ENCODE results near the gene NEMF.
"Not testable (repeated sequence)": the region's sequence is repeated elsewhere in the genome, so short reads cannot be mapped to it uniquely, and the experiment has no call there.

Gene NEMF

GRCh38 chr14:49852301-49853157 is at the start of gene NEMF:
NEMF (minus strand) TSS chr14:49852788; CDS start chr14:49852753, 35 bp downstream.
- DNase-seq (ENCODE audit: low read depth in 2 of 2), result peak; percentile 48 to 73

- DNase-seq (ENCODE audit: low read depth in 2 of 2), result no peak
Observed at GRCh38 chr14:49900973-49901372, 48.4 kb upstream of the NEMF start.

- no peak for DNase-seq (ENCODE audit: low read depth in 2 of 2)
Observed at GRCh38 chr14:49898485-49898884, 45.9 kb upstream of the NEMF start.

- DNase-seq (ENCODE audit: low read depth in 2 of 2), result no peak
Observed at GRCh38 chr14:49897965-49898364, 45.4 kb upstream of the NEMF start.

- DNase-seq (ENCODE audit: low read depth in 2 of 2), result no peak
Observed at GRCh38 chr14:49897414-49897813, 44.8 kb upstream of the NEMF start.

GRCh38 chr14:49896966-49897365 is 44.4 kb upstream of the NEMF start:
- DNase-seq (ENCODE audit: low read depth in 2 of 2), result no peak

GRCh38 chr14:49896272-49896671 is 43.7 kb upstream of the NEMF start:
- DNase-seq (ENCODE audit: low read depth in 2 of 2), result not testable (repeated sequence)

GRCh38 chr14:49895480-49895879 is 42.9 kb upstream of the NEMF start:
- no peak for DNase-seq (ENCODE audit: low read depth in 2 of 2)

- DNase-seq (ENCODE audit: low read depth in 2 of 2), result not testable (repeated sequence)
Observed at GRCh38 chr14:49894214-49895107, 41.9 kb upstream of the NEMF start.

- peak; percentile 76 to 82 for DNase-seq (ENCODE audit: low read depth in 2 of 2)
Observed at GRCh38 chr14:49893309-49894213, 41.0 kb upstream of the NEMF start.

- peak; percentile 95 to 97 for DNase-seq (ENCODE audit: low read depth in 2 of 2)
Observed at GRCh38 chr14:49892636-49893308, 40.2 kb upstream of the NEMF start, which contains the start of gene ARF6. ARF6 (plus strand) TSS chr14:49893082; CDS start chr14:49893737, 655 bp downstream.

- peak in 1 of 2 donors; percentile 22 for DNase-seq (ENCODE audit: low read depth in 2 of 2)
Observed at GRCh38 chr14:49892301-49892635, 39.7 kb upstream of the NEMF start.

GRCh38 chr14:49888293-49888692 is 35.7 kb upstream of the NEMF start:
- DNase-seq (ENCODE audit: low read depth in 2 of 2), result no peak

- DNase-seq (ENCODE audit: low read depth in 2 of 2), result no peak
Observed at GRCh38 chr14:49886523-49886922, 33.9 kb upstream of the NEMF start.

GRCh38 chr14:49882826-49883694 is 30.5 kb upstream of the NEMF start:
- no peak for DNase-seq (ENCODE audit: low read depth in 2 of 2)

- DNase-seq (ENCODE audit: low read depth in 2 of 2), result no peak
Observed at GRCh38 chr14:49881350-49882001, 28.9 kb upstream of the NEMF start.

- DNase-seq (ENCODE audit: low read depth in 2 of 2), result no peak
Observed at GRCh38 chr14:49880267-49881064, 27.9 kb upstream of the NEMF start.

- peak; percentile 57 to 74 for DNase-seq (ENCODE audit: low read depth in 2 of 2)
Observed at GRCh38 chr14:49879646-49880204, 27.1 kb upstream of the NEMF start.

Measured in stimulated activated CD4-positive, alpha-beta T cell treated with anti-CD3 and anti-CD28 coated beads, Interleukin-15, amount 100 ng/mL, for 48 hours (primary cell).